ENCODE measurements around the gene UBE2H.
"Not testable (repeated sequence)": the region's sequence is repeated elsewhere in the genome, so short reads cannot be mapped to it uniquely, and the experiment has no call there.

UBE2H gene

DNA sequence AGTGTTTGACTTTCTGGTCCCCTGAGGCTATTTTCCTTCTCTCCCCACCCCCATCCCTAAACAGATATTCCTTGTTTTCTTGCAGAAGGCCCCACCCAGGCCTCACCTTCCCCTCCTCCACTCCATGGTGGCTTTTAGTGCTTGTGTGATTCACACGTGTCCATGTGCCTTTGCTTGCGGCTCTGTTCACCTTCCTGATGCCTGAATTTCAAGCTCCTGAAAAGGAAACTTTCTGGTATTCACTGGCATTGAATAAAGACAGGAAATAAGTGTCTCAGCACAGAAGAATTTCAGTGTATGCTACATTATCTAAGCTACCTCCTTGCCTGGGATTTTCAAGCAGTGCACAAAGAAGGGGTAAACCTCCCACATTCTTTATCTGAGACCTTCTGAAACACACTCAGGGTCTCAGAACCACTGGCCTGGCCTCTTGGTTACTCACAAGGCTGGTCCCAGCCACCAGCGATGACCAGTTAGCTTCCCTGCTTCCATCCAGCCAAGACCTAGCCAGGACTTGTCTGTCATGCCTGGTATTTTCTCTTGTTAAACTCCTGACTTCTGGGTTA is 17.2 kb upstream of the UBE2H start:
- Histone ChIP-seq H2AFZ (ENCODE audit: low read length) (no peak overlapping the region), H3F3A (ENCODE audit: insufficient read depth, low read length) (no peaks in the 10 kb centered on the region), H3K4me1 (ENCODE audit: low read length) (no peaks in the 10 kb centered on the region), H3K79me2 (ENCODE audit: low read length) (no peaks in the 10 kb centered on the region), H3K9ac (ENCODE audit: low read length) (no peak overlapping the region), H3K27me3 (replicated peaks; ENCODE audit: insufficient read depth, low read length) (no peaks in the 10 kb centered on the region), H3K9me2 (replicated peaks; ENCODE audit: insufficient read depth, low read length) (no peaks in the 10 kb centered on the region), H4K20me1 (ENCODE audit: insufficient read depth, low read length) (no peaks in the 10 kb centered on the region), H3K27ac (ENCODE audit: low read length) (no peak overlapping the region), H3K4me3 (ENCODE audit: low read length) (no peak overlapping the region), H3K9me3 (replicated peaks; ENCODE audit: insufficient read depth, low read length) (no peaks in the 10 kb centered on the region), H3K4me2 (ENCODE audit: low read depth, low read length) (no peak overlapping the region), H3K36me3 (replicated peaks; ENCODE audit: insufficient read depth, low read length) (no peaks in the 10 kb centered on the region)
- no peak for DNase-seq
- TF ChIP-seq, protein P1, sequence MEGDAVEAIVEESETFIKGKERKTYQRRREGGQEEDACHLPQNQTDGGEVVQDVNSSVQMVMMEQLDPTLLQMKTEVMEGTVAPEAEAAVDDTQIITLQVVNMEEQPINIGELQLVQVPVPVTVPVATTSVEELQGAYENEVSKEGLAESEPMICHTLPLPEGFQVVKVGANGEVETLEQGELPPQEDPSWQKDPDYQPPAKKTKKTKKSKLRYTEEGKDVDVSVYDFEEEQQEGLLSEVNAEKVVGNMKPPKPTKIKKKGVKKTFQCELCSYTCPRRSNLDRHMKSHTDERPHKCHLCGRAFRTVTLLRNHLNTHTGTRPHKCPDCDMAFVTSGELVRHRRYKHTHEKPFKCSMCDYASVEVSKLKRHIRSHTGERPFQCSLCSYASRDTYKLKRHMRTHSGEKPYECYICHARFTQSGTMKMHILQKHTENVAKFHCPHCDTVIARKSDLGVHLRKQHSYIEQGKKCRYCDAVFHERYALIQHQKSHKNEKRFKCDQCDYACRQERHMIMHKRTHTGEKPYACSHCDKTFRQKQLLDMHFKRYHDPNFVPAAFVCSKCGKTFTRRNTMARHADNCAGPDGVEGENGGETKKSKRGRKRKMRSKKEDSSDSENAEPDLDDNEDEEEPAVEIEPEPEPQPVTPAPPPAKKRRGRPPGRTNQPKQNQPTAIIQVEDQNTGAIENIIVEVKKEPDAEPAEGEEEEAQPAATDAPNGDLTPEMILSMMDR (IDR thresholded peaks at IDR 0.05; ENCODE audit: low read length): no peak
- TF ChIP-seq EZH2phosphoT487 (IDR thresholded peaks at IDR 0.05; ENCODE audit: low read length): no peak
- no peak for TF ChIP-seq EZH2 (optimal IDR thresholded peaks at IDR 0.05; ENCODE audit: low read depth, low read length)

DNA sequence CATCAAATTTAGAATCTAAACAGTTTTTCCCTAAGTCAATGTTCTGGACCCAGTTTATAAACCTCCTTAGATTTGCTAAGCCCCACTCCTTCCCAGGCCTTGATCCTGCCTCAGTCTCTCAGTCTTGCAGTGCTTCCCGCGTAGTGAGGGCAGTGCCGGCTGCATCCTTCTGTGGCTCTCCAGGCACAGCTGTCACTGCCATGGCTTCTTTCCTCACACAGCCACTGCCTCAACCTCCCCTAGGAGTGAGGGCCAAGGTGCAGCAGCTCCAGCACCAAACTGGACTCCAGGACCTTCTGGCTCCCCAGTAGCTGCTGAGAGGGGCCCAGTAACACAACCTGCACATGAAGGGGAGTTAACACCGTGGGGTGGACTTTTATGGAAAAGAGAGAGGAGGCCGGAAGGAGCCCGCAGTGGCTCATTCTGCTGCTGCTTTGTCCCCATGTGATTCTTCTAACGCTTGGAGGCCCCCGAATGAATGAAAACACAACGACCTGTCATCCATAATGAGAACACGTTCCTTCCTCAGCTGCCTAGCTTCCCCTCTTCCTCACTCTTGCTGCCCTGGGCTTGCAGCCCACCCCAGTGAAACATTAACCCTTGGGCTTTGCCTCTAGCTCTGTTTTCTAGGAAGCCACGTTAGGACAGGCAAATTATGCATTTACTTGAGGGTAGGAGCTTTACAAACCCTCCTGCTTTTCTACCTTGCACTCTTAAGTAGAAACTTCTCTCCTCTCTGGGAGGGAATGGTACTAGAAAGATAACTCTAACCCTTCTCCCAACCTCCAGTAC is 16.0 kb upstream of the UBE2H start:
- Histone ChIP-seq H3K79me2 (ENCODE audit: low read length) (no peaks in the 10 kb centered on the region), H3K9ac (ENCODE audit: low read length) (no peak overlapping the region), H3K4me1 (ENCODE audit: low read length) (no peaks in the 10 kb centered on the region), H3K27me3 (replicated peaks; ENCODE audit: insufficient read depth, low read length) (no peaks in the 10 kb centered on the region), H2AFZ (ENCODE audit: low read length) (no peak overlapping the region), H3F3A (ENCODE audit: insufficient read depth, low read length) (no peaks in the 10 kb centered on the region), H4K20me1 (ENCODE audit: insufficient read depth, low read length) (no peaks in the 10 kb centered on the region), H3K9me2 (replicated peaks; ENCODE audit: insufficient read depth, low read length) (no peaks in the 10 kb centered on the region), H3K9me3 (replicated peaks; ENCODE audit: insufficient read depth, low read length) (no peaks in the 10 kb centered on the region), H3K4me3 (ENCODE audit: low read length) (no peak overlapping the region), H3K4me2 (ENCODE audit: low read depth, low read length) (no peak overlapping the region), H3K36me3 (replicated peaks; ENCODE audit: insufficient read depth, low read length) (no peaks in the 10 kb centered on the region), H3K27ac (ENCODE audit: low read length) (no peak overlapping the region)
- DNase-seq: no peak
- TF ChIP-seq, protein P1 (IDR thresholded peaks at IDR 0.05; ENCODE audit: low read length): no peak
- no peak for TF ChIP-seq EZH2phosphoT487 (IDR thresholded peaks at IDR 0.05; ENCODE audit: low read length)
- TF ChIP-seq EZH2 (optimal IDR thresholded peaks at IDR 0.05; ENCODE audit: low read depth, low read length): no peak

DNA sequence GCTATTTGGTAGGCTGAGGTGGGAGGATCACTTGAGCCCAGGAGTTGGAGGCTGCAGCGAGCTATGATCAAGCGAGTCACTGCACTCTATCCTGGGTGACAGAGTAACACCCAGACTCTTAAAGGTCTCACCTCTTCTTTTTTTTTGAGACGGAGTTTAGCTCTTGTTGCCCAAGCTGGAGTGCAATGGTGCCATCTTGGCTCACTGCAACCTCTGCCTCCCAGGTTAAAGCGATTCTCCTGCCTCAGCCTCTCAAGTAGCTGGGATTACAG is 7.4 kb upstream of the UBE2H start:
- not testable (repeated sequence) for H3K4me1 ChIP-seq (ENCODE audit: low read length); H3K36me3 ChIP-seq (replicated peaks; ENCODE audit: insufficient read depth, low read length); H3K27ac ChIP-seq (ENCODE audit: low read length); H3F3A ChIP-seq (ENCODE audit: insufficient read depth, low read length); H2AFZ ChIP-seq (ENCODE audit: low read length); H3K4me3 ChIP-seq (ENCODE audit: low read length); H3K79me2 ChIP-seq (ENCODE audit: low read length); H3K9me2 ChIP-seq (replicated peaks; ENCODE audit: insufficient read depth, low read length); H3K9me3 ChIP-seq (replicated peaks; ENCODE audit: insufficient read depth, low read length); DNase-seq; H3K4me2 ChIP-seq (ENCODE audit: low read depth, low read length); H3K27me3 ChIP-seq (replicated peaks; ENCODE audit: insufficient read depth, low read length); H3K9ac ChIP-seq (ENCODE audit: low read length); H4K20me1 ChIP-seq (ENCODE audit: insufficient read depth, low read length)

DNA sequence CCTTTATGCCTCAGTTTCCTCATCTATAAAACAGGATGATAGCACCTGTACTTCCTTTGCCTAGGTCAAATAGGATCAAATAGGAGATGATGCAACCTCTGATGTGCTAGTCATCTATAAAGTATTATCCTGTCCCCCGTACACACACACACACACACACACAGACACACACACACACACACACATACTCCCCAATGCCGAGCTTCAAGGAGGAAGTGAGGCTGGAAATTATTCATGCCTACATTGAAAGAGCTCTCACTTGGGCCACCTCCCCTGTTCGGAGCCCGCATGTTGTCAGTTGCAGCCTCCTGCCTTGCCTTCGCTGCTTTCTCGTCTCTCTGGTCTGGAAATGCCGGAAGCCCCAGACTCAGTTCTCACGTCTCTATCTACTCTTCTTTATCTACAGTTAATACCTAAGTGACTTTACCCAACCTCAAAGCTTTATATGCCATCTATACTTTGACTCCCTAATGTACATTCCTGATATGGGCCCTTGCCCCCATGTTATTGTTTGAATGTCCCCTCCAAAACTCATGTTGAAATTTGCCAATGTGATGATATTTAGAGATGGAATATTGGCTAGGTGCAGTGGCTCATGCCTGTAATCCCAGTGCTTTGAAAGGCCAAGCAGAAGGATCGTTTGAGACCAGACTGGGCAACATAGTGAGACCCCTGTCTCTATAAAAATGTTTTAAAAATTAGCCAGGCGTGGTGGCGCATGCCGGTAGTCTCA is 6.9 kb upstream of the UBE2H start:
- H3K9me3 ChIP-seq (replicated peaks; ENCODE audit: insufficient read depth, low read length): no peaks in the 10 kb centered on the region
- no peak for DNase-seq
- H3K4me3 ChIP-seq (ENCODE audit: low read length): no peak overlapping the region
- H3K9ac ChIP-seq (ENCODE audit: low read length): no peak overlapping the region
- H3K4me2 ChIP-seq (ENCODE audit: low read depth, low read length): no peak overlapping the region
- no peaks in the 10 kb centered on the region for H3K79me2 ChIP-seq (ENCODE audit: low read length)
- H2AFZ ChIP-seq (ENCODE audit: low read length): no peak overlapping the region
- H3F3A ChIP-seq (ENCODE audit: insufficient read depth, low read length): no peaks in the 10 kb centered on the region
- no peaks in the 10 kb centered on the region for H4K20me1 ChIP-seq (ENCODE audit: insufficient read depth, low read length)
- TF ChIP-seq EZH2phosphoT487 (IDR thresholded peaks at IDR 0.05; ENCODE audit: low read length) (no peak), EZH2 (optimal IDR thresholded peaks at IDR 0.05; ENCODE audit: low read depth, low read length) (no peak)
- TF ChIP-seq, protein P1 (IDR thresholded peaks at IDR 0.05; ENCODE audit: low read length): no peak
- no peaks in the 10 kb centered on the region for H3K27me3 ChIP-seq (replicated peaks; ENCODE audit: insufficient read depth, low read length)
- H3K4me1 ChIP-seq (ENCODE audit: low read length): no peaks in the 10 kb centered on the region
- no peak overlapping the region for H3K27ac ChIP-seq (ENCODE audit: low read length)
- H3K36me3 ChIP-seq (replicated peaks; ENCODE audit: insufficient read depth, low read length): no peaks in the 10 kb centered on the region
- no peaks in the 10 kb centered on the region for H3K9me2 ChIP-seq (replicated peaks; ENCODE audit: insufficient read depth, low read length)

Measured in MM.1S (cell line).